Large intestine (tissue), 3 donors: ENCODE results near the gene ADAMTS17. TPM values are rescaled to one million over a fixed set of nuclear protein-coding genes. Genes with fewer than 3 reads are reported as not detected.
A peak's percentile ranks its signal among the peaks of the same experiment; 100 is the strongest.

Experiments
- DNase-seq, 2 donors: peaks; one replicate each; pipeline versions ENCODE4 v3.0.0 to v3.0.0-alpha.2; 2013
- H3K27ac ChIP-seq: one replicate; pipeline ENCODE4 v1.5.1; 2013; ENCODE audit warnings: low read length
- H3K27me3 ChIP-seq: 2 replicates; pipeline ENCODE4 v1.6.1; 2013; ENCODE audit warnings: low read length; ENCODE audit not compliant: control insufficient read depth, insufficient read depth
- H3K36me3 ChIP-seq: 2 replicates; pipeline ENCODE4 v1.6.1; 2013; ENCODE audit warnings: low read length; ENCODE audit not compliant: control insufficient read depth, insufficient read depth
- H3K4me1 ChIP-seq: one replicate; pipeline ENCODE4 v1.6.1; 2013; ENCODE audit warnings: low read length; ENCODE audit not compliant: control insufficient read depth, insufficient read depth
- H3K4me3 ChIP-seq: one replicate; pipeline ENCODE4 v1.5.1; 2013; ENCODE audit warnings: low read length
- H3K9me3 ChIP-seq: one replicate; pipeline ENCODE4 v1.6.1; 2013; ENCODE audit warnings: mild to moderate bottlenecking, low read depth, low read length, moderate library complexity; ENCODE audit not compliant: control insufficient read depth
- WGBS: methylation state at CpG from one replicate; pipeline ENCODE4 v1.1.5; 2013; ENCODE audit warnings: low lambda C conversion rate; ENCODE audit not compliant: insufficient coverage; 5-methylcytosine and 5-hydroxymethylcytosine counted together
- polyA plus RNA-seq: library from polyadenylated mRNA; unstranded; fragments of 120-200 nt; gene quantifications from one replicate; pipeline ENCODE4 v1.2.1, GENCODE V29; 2013

ADAMTS17 gene
- polyA plus RNA-seq, 1 donor, result 3.7 TPM

- WGBS, result 80% methylated on average over 4 of the region's 19 CpGs
- Histone ChIP-seq H3K4me3 (no peak overlapping the region), H3K36me3 (no peaks in the 10 kb centered on the region), H3K27me3 (no peaks in the 10 kb centered on the region), H3K27ac (no peak overlapping the region), H3K9me3 (peaks cover 4% of the 10 kb centered on the region), H3K4me1 (no peaks in the 10 kb centered on the region)
- DNase-seq, result peak; percentile 17 to 38
Observed at GRCh38 chr15:100125401-100126191, 216.2 kb downstream of the ADAMTS17 start.

- no peaks in the 10 kb centered on the region for H3K36me3 ChIP-seq
- no peaks in the 10 kb centered on the region for H3K4me1 ChIP-seq
- DNase-seq, result no peak
- no peak overlapping the region for H3K27ac ChIP-seq
- no CpG with 5 or more reads among the region's 5 CpGs for WGBS
- peaks cover 4% of the 10 kb centered on the region for H3K9me3 ChIP-seq
- H3K27me3 ChIP-seq, result no peaks in the 10 kb centered on the region
- no peak overlapping the region for H3K4me3 ChIP-seq
Observed at GRCh38 chr15:100124936-100125335, 216.8 kb downstream of the ADAMTS17 start.

GRCh38 chr15:100124361-100124760 is 217.4 kb downstream of the ADAMTS17 start:
- Histone ChIP-seq H3K27ac (no peak overlapping the region), H3K4me3 (no peak overlapping the region), H3K27me3 (no peaks in the 10 kb centered on the region), H3K4me1 (no peaks in the 10 kb centered on the region), H3K36me3 (no peaks in the 10 kb centered on the region), H3K9me3 (peaks cover 4% of the 10 kb centered on the region)
- 100% methylated on average over 1 of the region's 14 CpGs for WGBS
- no peak for DNase-seq

GRCh38 chr15:100123611-100124010 is 218.2 kb downstream of the ADAMTS17 start:
- Histone ChIP-seq H3K36me3 (no peaks in the 10 kb centered on the region), H3K27ac (no peak overlapping the region), H3K4me1 (no peaks in the 10 kb centered on the region), H3K27me3 (no peaks in the 10 kb centered on the region), H3K4me3 (no peak overlapping the region), H3K9me3 (peaks cover 4% of the 10 kb centered on the region)
- WGBS, result 94% methylated on average over 2 of the region's 9 CpGs
- no peak for DNase-seq

GRCh38 chr15:100121285-100121684 is 220.5 kb downstream of the ADAMTS17 start:
- no peaks in the 10 kb centered on the region for H3K4me1 ChIP-seq
- peaks cover 4% of the 10 kb centered on the region for H3K9me3 ChIP-seq
- no peaks in the 10 kb centered on the region for H3K36me3 ChIP-seq
- H3K27ac ChIP-seq, result no peak overlapping the region
- H3K27me3 ChIP-seq, result no peaks in the 10 kb centered on the region
- no peak overlapping the region for H3K4me3 ChIP-seq
- 100% methylated on average over 1 of the region's 2 CpGs for WGBS
- no peak for DNase-seq

- WGBS, result no CpG with 5 or more reads among the region's 1 CpG
- Histone ChIP-seq H3K27ac (no peak overlapping the region), H3K4me3 (no peak overlapping the region), H3K27me3 (no peaks in the 10 kb centered on the region), H3K4me1 (no peaks in the 10 kb centered on the region), H3K36me3 (no peaks in the 10 kb centered on the region), H3K9me3 (peaks cover 4% of the 10 kb centered on the region)
- no peak for DNase-seq
Observed at GRCh38 chr15:100120111-100120510, 221.7 kb downstream of the ADAMTS17 start.

GRCh38 chr15:100118546-100118945 is 223.2 kb downstream of the ADAMTS17 start:
- Histone ChIP-seq H3K4me1 (peaks cover 9% of the 10 kb centered on the region), H3K36me3 (no peaks in the 10 kb centered on the region), H3K9me3 (peaks cover 4% of the 10 kb centered on the region), H3K27me3 (no peaks in the 10 kb centered on the region), H3K4me3 (no peak overlapping the region), H3K27ac (no peak overlapping the region)
- DNase-seq, result no peak
- no CpG with 5 or more reads among the region's 9 CpGs for WGBS

GRCh38 chr15:100116416-100117190 is 225.2 kb downstream of the ADAMTS17 start:
- no peaks in the 10 kb centered on the region for H3K27me3 ChIP-seq
- WGBS, result no CpG with 5 or more reads among the region's 17 CpGs
- no peak overlapping the region for H3K27ac ChIP-seq
- H3K4me1 ChIP-seq, result peaks cover 12% of the 10 kb centered on the region
- H3K9me3 ChIP-seq, result peaks cover 4% of the 10 kb centered on the region
- H3K36me3 ChIP-seq, result no peaks in the 10 kb centered on the region
- DNase-seq, result no peak
- H3K4me3 ChIP-seq, result no peak overlapping the region

GRCh38 chr15:100115711-100116090 is 226.1 kb downstream of the ADAMTS17 start:
- no CpG with 5 or more reads among the region's 6 CpGs for WGBS
- Histone ChIP-seq H3K36me3 (no peaks in the 10 kb centered on the region), H3K27me3 (no peaks in the 10 kb centered on the region), H3K4me1 (peaks cover 15% of the 10 kb centered on the region), H3K9me3 (no peaks in the 10 kb centered on the region), H3K27ac (no peak overlapping the region), H3K4me3 (no peak overlapping the region)
- DNase-seq, result no peak

GRCh38 chr15:100115066-100115710 is 226.6 kb downstream of the ADAMTS17 start:
- no peak overlapping the region for H3K27ac ChIP-seq
- WGBS, result no CpG with 5 or more reads among the region's 19 CpGs

More at GRCh38 chr15:100115066-100115710, 226.6 kb downstream of the ADAMTS17 start:
- Histone ChIP-seq H3K36me3 (no peaks in the 10 kb centered on the region), H3K9me3 (no peaks in the 10 kb centered on the region), H3K4me1 (peaks cover 15% of the 10 kb centered on the region), H3K4me3 (no peak overlapping the region), H3K27me3 (no peaks in the 10 kb centered on the region)
- no peak for DNase-seq
